Measurements from ENCODE around the gene PLCB4.

PLCB4 gene

GRCh38 chr20:9517297-9518162 is 448.6 kb downstream of the PLCB4 start:
- DNase-seq (ENCODE audit: low read depth in 2 of 2) = no peak

GRCh38 chr20:9518576-9519175 is 449.8 kb downstream of the PLCB4 start:
- DNase-seq (ENCODE audit: low read depth in 2 of 2) = no peak

GRCh38 chr20:9520086-9520485 is 451.2 kb downstream of the PLCB4 start:
- no peak for DNase-seq (ENCODE audit: low read depth in 2 of 2)

- DNase-seq (ENCODE audit: low read depth in 2 of 2) = no peak
These were observed 454.7 kb downstream of the PLCB4 start for GRCh38 chr20:9523636-9524035.

All from stimulated activated CD4-positive, alpha-beta T cell treated with anti-CD3 and anti-CD28 coated beads, Interleukin-12 subunit alpha, Interleukin-12 subunit beta, amount 100 ng/mL, for 24 hours (primary cell).